Adrenal gland (tissue), 12 donors: Measurements from ENCODE around the gene TTYH3. TPM values are rescaled to one million over a fixed set of nuclear protein-coding genes. Genes with fewer than 3 reads are reported as not detected.

Experiments
- DNase-seq, 7 donors: peaks; one replicate each; pipeline ENCODE4 v3.0.0-alpha.2; 2019 to 2020
- H3K27ac ChIP-seq, 5 donors: fragments of 200-600 bp; sonication (generic) in 4 of 5; 1 replicate in 3 of 5; 2 replicates in 2 of 5; pipeline versions ENCODE4 v1.5.1 to v1.8.0; 2016 to 2020; ENCODE audit warnings: mild to moderate bottlenecking in 1 of 5
- H3K27me3 ChIP-seq: fragments of 200-600 bp; 2 replicates; pipeline ENCODE4 v1.8.0; 2021
- H3K36me3 ChIP-seq, 2 donors: fragments of 200-600 bp; replicated peaks in 1 of 2; 1 replicate in 1 of 2; 2 replicates in 1 of 2; pipeline versions ENCODE4 v1.5.1 to v1.8.0; 2018 to 2022
- H3K4me1 ChIP-seq, 2 donors: fragments of 200-600 bp; replicated peaks in 1 of 2; 1 replicate in 1 of 2; 2 replicates in 1 of 2; pipeline versions ENCODE4 v1.5.1 to v1.8.0; 2018 to 2021
- H3K4me3 ChIP-seq, 4 donors: fragments of 200-600 bp; sonication (generic) in 3 of 4; one replicate each; pipeline ENCODE4 v1.5.1; 2016 to 2018
- H3K9me3 ChIP-seq, 3 donors: fragments of 200-600 bp; sonication (generic) in 1 of 3; replicated peaks in 1 of 3; 1 replicate in 2 of 3; 2 replicates in 1 of 3; pipeline versions ENCODE4 v1.5.1 to v1.8.0; 2016 to 2021
- POLR2A ChIP-seq, 2 donors: fragments of 450-650 bp; IDR thresholded peaks; one replicate each; pipeline ENCODE4 v1.6.1; 2017; ENCODE audit warnings: antibody characterized with exemption in 2 of 2, mild to moderate bottlenecking in 2 of 2, moderate library complexity in 1 of 2
- WGBS, 4 donors: extraction: QIAGEN DNeasy Blood & Tissue Kit in 2 of 4; methylation state at CpG; one replicate each; pipeline versions ENCODE4 v1.1.5 to v1.1.7; 2013 to 2017; 5-methylcytosine and 5-hydroxymethylcytosine counted together
- intact Hi-C, 2 donors: fragments of 100-400 bp; cut with DNase I; formaldehyde crosslinking; loops; one replicate each; pipeline versions ENCODE4 v1.14.1 to v1.15.0; 2022 to 2023
- polyA plus RNA-seq, 3 donors: library from polyadenylated mRNA; stranded (reverse); fragments of 200-250 nt in 2 of 3; fragments of 350-450 nt in 1 of 3; fragmentation: Illumina TruSeq in 1 of 3; extraction: RNeasy Lipid Tissue Mini Kit (QIAGEN cat#74804) in 1 of 3; gene quantifications; one replicate each; pipeline ENCODE4 v1.2.3, GENCODE V29; 2013 to 2014
- total RNA-seq, 9 donors: library from RNA; depleted of rRNA in 4 of 9; stranded (reverse); fragments of >200 nt in 4 of 9; fragments of 120-200 nt in 1 of 9; fragmentation: NEBNext Ultra II Directional in 1 of 9; extraction: Animal tissue kit (Norgen Biotek cat#: 25700) in 1 of 9; gene quantifications; one replicate each; pipeline versions ENCODE4 v1.1.0 to v1.2.4, GENCODE V29; 2013 to 2023
- TF ChIP-seq, protein P1 (sequence below), 6 experiments: fragments of 450-650 bp in 4 of 6; fragments of 200-600 bp in 2 of 6; sonication (generic) in 1 of 6; IDR thresholded peaks; 1 replicate in 5 of 6; 2 replicates in 1 of 6; pipeline versions ENCODE4 v1.5.1 to v1.8.0; 2016 to 2021; ENCODE audit warnings: antibody characterized with exemption in 6 of 6, mild to moderate bottlenecking in 2 of 6, moderate library complexity in 1 of 6
- donor health status: healthy with polysubstance abuse.
- donor health status: Bipolar disorder and iron deficiency.
- donor health status: DM: yes; HTN: yes; CAD: no.
- donor health status: DM: no; HTN: no; CAD: no.
- donor health status: DM: no; HTN: no; CAD: no.
- donor health status: DM: yes; HTN: yes; CAD: no.

The TTYH3 gene
- total and polyA plus RNA-seq, 12 donors: 5.2 to 86.3 (median 53.2) TPM

GRCh38 chr7:2651336-2651735, 19.6 kb downstream of the TTYH3 start:
- no peak overlapping the region for H3K4me3 ChIP-seq
- intact Hi-C loops: no loop called here
- no peaks in the 10 kb centered on the region for H3K9me3 ChIP-seq
- peaks cover 0 to 40% of the 10 kb centered on the region in 2 donors for H3K36me3 ChIP-seq
- H3K27me3 ChIP-seq: no peaks in the 10 kb centered on the region
- TF ChIP-seq, protein P1, sequence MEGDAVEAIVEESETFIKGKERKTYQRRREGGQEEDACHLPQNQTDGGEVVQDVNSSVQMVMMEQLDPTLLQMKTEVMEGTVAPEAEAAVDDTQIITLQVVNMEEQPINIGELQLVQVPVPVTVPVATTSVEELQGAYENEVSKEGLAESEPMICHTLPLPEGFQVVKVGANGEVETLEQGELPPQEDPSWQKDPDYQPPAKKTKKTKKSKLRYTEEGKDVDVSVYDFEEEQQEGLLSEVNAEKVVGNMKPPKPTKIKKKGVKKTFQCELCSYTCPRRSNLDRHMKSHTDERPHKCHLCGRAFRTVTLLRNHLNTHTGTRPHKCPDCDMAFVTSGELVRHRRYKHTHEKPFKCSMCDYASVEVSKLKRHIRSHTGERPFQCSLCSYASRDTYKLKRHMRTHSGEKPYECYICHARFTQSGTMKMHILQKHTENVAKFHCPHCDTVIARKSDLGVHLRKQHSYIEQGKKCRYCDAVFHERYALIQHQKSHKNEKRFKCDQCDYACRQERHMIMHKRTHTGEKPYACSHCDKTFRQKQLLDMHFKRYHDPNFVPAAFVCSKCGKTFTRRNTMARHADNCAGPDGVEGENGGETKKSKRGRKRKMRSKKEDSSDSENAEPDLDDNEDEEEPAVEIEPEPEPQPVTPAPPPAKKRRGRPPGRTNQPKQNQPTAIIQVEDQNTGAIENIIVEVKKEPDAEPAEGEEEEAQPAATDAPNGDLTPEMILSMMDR (IDR thresholded peaks at IDR 0.05): no peak
- TF ChIP-seq POLR2A (IDR thresholded peaks at IDR 0.05): no peak
- DNase-seq: peak in 2 of 7 donors; percentile 41 to 57
- no peaks in the 10 kb centered on the region for H3K4me1 ChIP-seq
- 44 to 58% (median 55%) methylated on average over 6 to 15 of the region's 15 CpGs for WGBS, 4 donors
- H3K27ac ChIP-seq: no peak overlapping the region

- TF ChIP-seq POLR2A (IDR thresholded peaks at IDR 0.05): no peak
- TF ChIP-seq, protein P1 (IDR thresholded peaks at IDR 0.05): no peak
- H3K27me3 ChIP-seq: no peaks in the 10 kb centered on the region
- H3K36me3 ChIP-seq: peaks cover 0 to 45% of the 10 kb centered on the region in 2 donors
- DNase-seq: no peak
- intact Hi-C loops: no loop called here
- no peaks in the 10 kb centered on the region for H3K4me1 ChIP-seq
- H3K9me3 ChIP-seq: no peaks in the 10 kb centered on the region
- no peak overlapping the region for H3K27ac ChIP-seq
- H3K4me3 ChIP-seq: no peak overlapping the region
- WGBS, 4 donors: 86 to 92% (median 91%) methylated on average over 10 to 28 of the region's 28 CpGs
Measured at GRCh38 chr7:2651847-2652735, 20.3 kb downstream of the TTYH3 start.

GRCh38 chr7:2652736-2653060, 20.9 kb downstream of the TTYH3 start:
- 92 to 100% (median 96%) methylated on average over 4 to 12 of the region's 12 CpGs for WGBS, 4 donors
- peaks cover 0 to 40% of the 10 kb centered on the region in 2 donors for H3K36me3 ChIP-seq
- no peak overlapping the region for H3K27ac ChIP-seq
- H3K4me3 ChIP-seq: no peak overlapping the region
- no peak for DNase-seq
- intact Hi-C loops: no loop called here
- H3K4me1 ChIP-seq: no peaks in the 10 kb centered on the region
- H3K27me3 ChIP-seq: no peaks in the 10 kb centered on the region
- TF ChIP-seq, protein P1 (IDR thresholded peaks at IDR 0.05): no peak
- TF ChIP-seq POLR2A (IDR thresholded peaks at IDR 0.05): no peak
- no peaks in the 10 kb centered on the region for H3K9me3 ChIP-seq

- Histone ChIP-seq H3K36me3 (peaks cover 0 to 44% of the 10 kb centered on the region in 2 donors), H3K27ac (no peak overlapping the region), H3K27me3 (no peaks in the 10 kb centered on the region), H3K4me1 (no peaks in the 10 kb centered on the region), H3K9me3 (no peaks in the 10 kb centered on the region), H3K4me3 (no peak overlapping the region)
- intact Hi-C loops: no loop called here
- TF ChIP-seq POLR2A (IDR thresholded peaks at IDR 0.05): no peak
- TF ChIP-seq, protein P1 (IDR thresholded peaks at IDR 0.05): no peak
- 79 to 90% (median 86%) methylated on average over 5 of the region's 5 CpGs for WGBS, 4 donors
- DNase-seq: no peak
Measured at GRCh38 chr7:2654059-2654458, 22.3 kb downstream of the TTYH3 start.
